GM23338 (cell line): ENCODE data around the gene LMBRD1. TPM values are rescaled to one million over a fixed set of nuclear protein-coding genes. Genes with fewer than 3 reads are reported as not detected.

ENCODE experiments used
- ATAC-seq: fragments of 200-7000 bp; cut with Tn5 transposase; 3 replicates; pipeline ENCODE4 v1.9.1; 2020
- DNase-seq: peaks from one replicate; pipeline ENCODE4 v3.0.0-alpha.2; 2015; ENCODE audit warnings: low spot score
- H2AFZ ChIP-seq: fragments of 200-600 bp; sonication (generic); 2 replicates; pipeline ENCODE4 v1.8.0; 2016; ENCODE audit warnings: antibody characterized with exemption, mild to moderate bottlenecking, moderate library complexity
- H3F3A ChIP-seq: fragments of 200-600 bp; sonication (generic); replicated peaks from 2 replicates; pipeline ENCODE4 v1.8.0; 2017; ENCODE audit warnings: antibody characterized with exemption, mixed run types, low read depth
- H3K27ac ChIP-seq: fragments of 200-600 bp; sonication (generic); 2 replicates; pipeline ENCODE4 v1.6.1; 2016; ENCODE audit warnings: low read depth
- H3K27me3 ChIP-seq: fragments of 200-600 bp; sonication (generic); 2 replicates; pipeline ENCODE4 v1.8.0; 2016; ENCODE audit warnings: mild to moderate bottlenecking, mixed run types, moderate library complexity; ENCODE audit not compliant: insufficient read depth
- H3K36me3 ChIP-seq: fragments of 200-600 bp; sonication (generic); 2 replicates; pipeline ENCODE4 v1.8.0; 2016; ENCODE audit warnings: mild to moderate bottlenecking; ENCODE audit not compliant: insufficient read depth
- H3K4me1 ChIP-seq: fragments of 200-600 bp; sonication (generic); 2 replicates; pipeline ENCODE4 v1.8.0; 2016; ENCODE audit warnings: mild to moderate bottlenecking, moderate library complexity; ENCODE audit not compliant: insufficient read depth
- H3K4me2 ChIP-seq: fragments of 200-600 bp; sonication (generic); 2 replicates; pipeline ENCODE4 v1.7.1; 2017; ENCODE audit warnings: mixed run types
- H3K4me3 ChIP-seq: fragments of 200-600 bp; sonication (generic); 2 replicates; pipeline ENCODE4 v1.6.1; 2016; ENCODE audit warnings: mixed run types
- H3K79me2 ChIP-seq: fragments of 200-600 bp; sonication (generic); replicated peaks from 2 replicates; pipeline ENCODE4 v1.8.0; 2017; ENCODE audit warnings: mild to moderate bottlenecking; ENCODE audit not compliant: insufficient read depth
- H3K9me2 ChIP-seq: fragments of 200-600 bp; sonication (generic); 2 replicates; pipeline ENCODE4 v1.8.0; 2017; ENCODE audit not compliant: insufficient read depth
- H4K20me1 ChIP-seq: fragments of 200-600 bp; sonication (generic); replicated peaks from 2 replicates; pipeline ENCODE4 v1.8.0; 2017; ENCODE audit warnings: mild to moderate bottlenecking; ENCODE audit not compliant: insufficient read depth
- H3K27ac Mint-ChIP-seq: 2 replicates; pipeline ENCODE4 v1.8.0; 2020; ENCODE audit warnings: inconsistent platforms, mild to moderate bottlenecking, moderate library complexity, mixed read lengths
- H3K27me3 Mint-ChIP-seq: 3 replicates; pipeline ENCODE4 v1.8.0; 2022; ENCODE audit warnings: low read depth, mild to moderate bottlenecking, moderate library complexity, mixed read lengths, inconsistent platforms; ENCODE audit not compliant: insufficient read depth, poor library complexity
- H3K36me3 Mint-ChIP-seq: 3 replicates; pipeline ENCODE4 v1.8.0; 2021; ENCODE audit warnings: low read depth, mild to moderate bottlenecking, inconsistent platforms, moderate library complexity, mixed read lengths
- H3K4me1 Mint-ChIP-seq: 3 replicates; pipeline ENCODE4 v1.8.0; 2020; ENCODE audit warnings: mild to moderate bottlenecking, inconsistent platforms, mixed read lengths
- H3K4me3 Mint-ChIP-seq: 3 replicates; pipeline ENCODE4 v1.8.0; 2021; ENCODE audit warnings: moderate library complexity, mild to moderate bottlenecking, inconsistent platforms, mixed read lengths
- H3K9me3 Mint-ChIP-seq: 3 replicates; pipeline ENCODE4 v1.8.0; 2020; ENCODE audit warnings: moderate library complexity, mild to moderate bottlenecking, inconsistent platforms, mixed read lengths
- CREB1 ChIP-seq: fragments of 250-450 bp; sonication (Bioruptor Pico); IDR thresholded peaks from 2 replicates; pipeline ENCODE4 v1.5.0; 2020; ENCODE audit warnings: low read depth, mild to moderate bottlenecking, moderate library complexity
- ETS1 ChIP-seq: IDR thresholded peaks from 2 replicates; pipeline ENCODE4 v1.6.1; 2016; ENCODE audit warnings: antibody characterized with exemption
- EZH2 ChIP-seq: fragments of 200-600 bp; sonication (generic); IDR thresholded peaks from one replicate; pipeline ENCODE4 v1.8.0; 2017; ENCODE audit warnings: antibody characterized with exemption, mild to moderate bottlenecking, low read depth; ENCODE audit not compliant: unreplicated experiment
- EZH2phosphoT487 ChIP-seq: fragments of 200-600 bp; sonication (generic); IDR thresholded peaks from one replicate; pipeline ENCODE4 v1.8.1; 2018; ENCODE audit warnings: antibody characterized with exemption; ENCODE audit not compliant: unreplicated experiment
- NANOG ChIP-seq: IDR thresholded peaks from 2 replicates; pipeline ENCODE4 v1.6.1; 2016; ENCODE audit warnings: antibody characterized with exemption, borderline replicate concordance
- ZNF114 ChIP-seq: fragments of 250-450 bp; sonication (Bioruptor Pico); IDR thresholded peaks from 2 replicates; pipeline ENCODE4 v1.5.0; 2020; ENCODE audit warnings: mild to moderate bottlenecking, moderate library complexity
- ZNF331 ChIP-seq: fragments of 250-450 bp; sonication (Bioruptor Pico); IDR thresholded peaks from 2 replicates; pipeline ENCODE4 v1.5.0; 2020; ENCODE audit warnings: low read depth, mild to moderate bottlenecking, moderate library complexity
- polyA plus RNA-seq: library from polyadenylated mRNA; unstranded; fragments of >200 nt; fragmentation: Nextera tagmentation; extraction: Ambion mirVana; gene quantifications from 2 replicates; pipeline ENCODE4 v1.2.1, GENCODE V29; 2016
- total RNA-seq: library from RNA; depleted of rRNA; stranded (reverse); fragments of >200 nt; shearing (Covaris generic); gene quantifications from 2 replicates; pipeline ENCODE4 v1.2.3, GENCODE V29; 2014
- TF ChIP-seq, protein P1 (sequence below): fragments of 250-450 bp; sonication (Bioruptor Pico); IDR thresholded peaks from 2 replicates; pipeline ENCODE4 v1.5.0; 2020; ENCODE audit warnings: mild to moderate bottlenecking, moderate library complexity
- TF ChIP-seq, protein P2 (sequence below): IDR thresholded peaks from one replicate; pipeline ENCODE4 v1.6.1; 2018; ENCODE audit warnings: antibody characterized with exemption; ENCODE audit not compliant: unreplicated experiment

The LMBRD1 gene
- total and polyA plus RNA-seq, 2 experiments from 2014 or later, result 20.3 to 21.0 TPM

GRCh38 chr6:69783108-69783507, 13.7 kb downstream of the LMBRD1 start:
- no peak for DNase-seq
- Histone ChIP-seq H3K4me3 (no peak overlapping the region), H3K9me2 (no peaks in the 10 kb centered on the region), H2AFZ (no peak overlapping the region), H3K27me3 (no peaks in the 10 kb centered on the region), H3K27ac (no peak overlapping the region), H3K4me2 (no peak overlapping the region), H3K79me2 (peaks cover 9% of the 10 kb centered on the region; the same call in 1 of the 2 replicates), H3K4me1 (no peaks in the 10 kb centered on the region), H4K20me1 (0 out of 2 replicates have a peak, but pooled peaks cover 3% of the 10 kb centered on the region), H3F3A (no peaks in the 10 kb centered on the region), H3K36me3 (no peaks in the 10 kb centered on the region)
- ATAC-seq, result no peak
- H3K27ac Mint-ChIP-seq, result no peak overlapping the region
- peaks cover 7% of the 10 kb centered on the region; the same call in 2 of the 3 replicates for H3K4me1 Mint-ChIP-seq
- H3K9me3 Mint-ChIP-seq, result no peaks in the 10 kb centered on the region
- H3K27me3 Mint-ChIP-seq, result no peaks in the 10 kb centered on the region
- TF ChIP-seq, protein P1, sequence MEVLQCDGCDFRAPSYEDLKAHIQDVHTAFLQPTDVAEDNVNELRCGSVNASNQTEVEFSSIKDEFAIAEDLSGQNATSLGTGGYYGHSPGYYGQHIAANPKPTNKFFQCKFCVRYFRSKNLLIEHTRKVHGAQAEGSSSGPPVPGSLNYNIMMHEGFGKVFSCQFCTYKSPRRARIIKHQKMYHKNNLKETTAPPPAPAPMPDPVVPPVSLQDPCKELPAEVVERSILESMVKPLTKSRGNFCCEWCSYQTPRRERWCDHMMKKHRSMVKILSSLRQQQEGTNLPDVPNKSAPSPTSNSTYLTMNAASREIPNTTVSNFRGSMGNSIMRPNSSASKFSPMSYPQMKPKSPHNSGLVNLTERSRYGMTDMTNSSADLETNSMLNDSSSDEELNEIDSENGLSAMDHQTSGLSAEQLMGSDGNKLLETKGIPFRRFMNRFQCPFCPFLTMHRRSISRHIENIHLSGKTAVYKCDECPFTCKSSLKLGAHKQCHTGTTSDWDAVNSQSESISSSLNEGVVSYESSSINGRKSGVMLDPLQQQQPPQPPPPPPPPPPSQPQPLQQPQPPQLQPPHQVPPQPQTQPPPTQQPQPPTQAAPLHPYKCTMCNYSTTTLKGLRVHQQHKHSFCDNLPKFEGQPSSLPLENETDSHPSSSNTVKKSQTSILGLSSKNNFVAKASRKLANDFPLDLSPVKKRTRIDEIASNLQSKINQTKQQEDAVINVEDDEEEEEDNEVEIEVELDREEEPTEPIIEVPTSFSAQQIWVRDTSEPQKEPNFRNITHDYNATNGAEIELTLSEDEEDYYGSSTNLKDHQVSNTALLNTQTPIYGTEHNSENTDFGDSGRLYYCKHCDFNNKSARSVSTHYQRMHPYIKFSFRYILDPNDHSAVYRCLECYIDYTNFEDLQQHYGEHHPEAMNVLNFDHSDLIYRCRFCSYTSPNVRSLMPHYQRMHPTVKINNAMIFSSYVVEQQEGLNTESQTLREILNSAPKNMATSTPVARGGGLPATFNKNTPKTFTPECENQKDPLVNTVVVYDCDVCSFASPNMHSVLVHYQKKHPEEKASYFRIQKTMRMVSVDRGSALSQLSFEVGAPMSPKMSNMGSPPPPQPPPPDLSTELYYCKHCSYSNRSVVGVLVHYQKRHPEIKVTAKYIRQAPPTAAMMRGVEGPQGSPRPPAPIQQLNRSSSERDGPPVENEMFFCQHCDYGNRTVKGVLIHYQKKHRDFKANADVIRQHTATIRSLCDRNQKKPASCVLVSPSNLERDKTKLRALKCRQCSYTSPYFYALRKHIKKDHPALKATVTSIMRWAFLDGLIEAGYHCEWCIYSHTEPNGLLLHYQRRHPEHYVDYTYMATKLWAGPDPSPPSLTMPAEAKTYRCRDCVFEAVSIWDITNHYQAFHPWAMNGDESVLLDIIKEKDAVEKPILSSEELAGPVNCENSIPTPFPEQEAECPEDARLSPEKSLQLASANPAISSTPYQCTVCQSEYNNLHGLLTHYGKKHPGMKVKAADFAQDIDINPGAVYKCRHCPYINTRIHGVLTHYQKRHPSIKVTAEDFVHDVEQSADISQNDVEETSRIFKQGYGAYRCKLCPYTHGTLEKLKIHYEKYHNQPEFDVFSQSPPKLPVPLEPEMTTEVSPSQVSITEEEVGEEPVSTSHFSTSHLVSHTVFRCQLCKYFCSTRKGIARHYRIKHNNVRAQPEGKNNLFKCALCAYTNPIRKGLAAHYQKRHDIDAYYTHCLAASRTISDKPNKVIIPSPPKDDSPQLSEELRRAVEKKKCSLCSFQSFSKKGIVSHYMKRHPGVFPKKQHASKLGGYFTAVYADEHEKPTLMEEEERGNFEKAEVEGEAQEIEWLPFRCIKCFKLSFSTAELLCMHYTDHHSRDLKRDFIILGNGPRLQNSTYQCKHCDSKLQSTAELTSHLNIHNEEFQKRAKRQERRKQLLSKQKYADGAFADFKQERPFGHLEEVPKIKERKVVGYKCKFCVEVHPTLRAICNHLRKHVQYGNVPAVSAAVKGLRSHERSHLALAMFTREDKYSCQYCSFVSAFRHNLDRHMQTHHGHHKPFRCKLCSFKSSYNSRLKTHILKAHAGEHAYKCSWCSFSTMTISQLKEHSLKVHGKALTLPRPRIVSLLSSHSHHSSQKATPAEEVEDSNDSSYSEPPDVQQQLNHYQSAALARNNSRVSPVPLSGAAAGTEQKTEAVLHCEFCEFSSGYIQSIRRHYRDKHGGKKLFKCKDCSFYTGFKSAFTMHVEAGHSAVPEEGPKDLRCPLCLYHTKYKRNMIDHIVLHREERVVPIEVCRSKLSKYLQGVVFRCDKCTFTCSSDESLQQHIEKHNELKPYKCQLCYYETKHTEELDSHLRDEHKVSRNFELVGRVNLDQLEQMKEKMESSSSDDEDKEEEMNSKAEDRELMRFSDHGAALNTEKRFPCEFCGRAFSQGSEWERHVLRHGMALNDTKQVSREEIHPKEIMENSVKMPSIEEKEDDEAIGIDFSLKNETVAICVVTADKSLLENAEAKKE, result no peak
- TF ChIP-seq EZH2, result no peak
- no peak for TF ChIP-seq ZNF114 (CRISPR knock-in tag)
- no peak for TF ChIP-seq ETS1
- TF ChIP-seq, protein P2, sequence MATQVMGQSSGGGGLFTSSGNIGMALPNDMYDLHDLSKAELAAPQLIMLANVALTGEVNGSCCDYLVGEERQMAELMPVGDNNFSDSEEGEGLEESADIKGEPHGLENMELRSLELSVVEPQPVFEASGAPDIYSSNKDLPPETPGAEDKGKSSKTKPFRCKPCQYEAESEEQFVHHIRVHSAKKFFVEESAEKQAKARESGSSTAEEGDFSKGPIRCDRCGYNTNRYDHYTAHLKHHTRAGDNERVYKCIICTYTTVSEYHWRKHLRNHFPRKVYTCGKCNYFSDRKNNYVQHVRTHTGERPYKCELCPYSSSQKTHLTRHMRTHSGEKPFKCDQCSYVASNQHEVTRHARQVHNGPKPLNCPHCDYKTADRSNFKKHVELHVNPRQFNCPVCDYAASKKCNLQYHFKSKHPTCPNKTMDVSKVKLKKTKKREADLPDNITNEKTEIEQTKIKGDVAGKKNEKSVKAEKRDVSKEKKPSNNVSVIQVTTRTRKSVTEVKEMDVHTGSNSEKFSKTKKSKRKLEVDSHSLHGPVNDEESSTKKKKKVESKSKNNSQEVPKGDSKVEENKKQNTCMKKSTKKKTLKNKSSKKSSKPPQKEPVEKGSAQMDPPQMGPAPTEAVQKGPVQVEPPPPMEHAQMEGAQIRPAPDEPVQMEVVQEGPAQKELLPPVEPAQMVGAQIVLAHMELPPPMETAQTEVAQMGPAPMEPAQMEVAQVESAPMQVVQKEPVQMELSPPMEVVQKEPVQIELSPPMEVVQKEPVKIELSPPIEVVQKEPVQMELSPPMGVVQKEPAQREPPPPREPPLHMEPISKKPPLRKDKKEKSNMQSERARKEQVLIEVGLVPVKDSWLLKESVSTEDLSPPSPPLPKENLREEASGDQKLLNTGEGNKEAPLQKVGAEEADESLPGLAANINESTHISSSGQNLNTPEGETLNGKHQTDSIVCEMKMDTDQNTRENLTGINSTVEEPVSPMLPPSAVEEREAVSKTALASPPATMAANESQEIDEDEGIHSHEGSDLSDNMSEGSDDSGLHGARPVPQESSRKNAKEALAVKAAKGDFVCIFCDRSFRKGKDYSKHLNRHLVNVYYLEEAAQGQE, result no peak
- no peak for TF ChIP-seq ZNF331 (CRISPR knock-in tag)
- no peak for TF ChIP-seq NANOG
- no peak for TF ChIP-seq EZH2phosphoT487
- TF ChIP-seq CREB1 (CRISPR knock-in tag), result no peak
- H3K36me3 Mint-ChIP-seq, result peaks cover 3% of the 10 kb centered on the region; the same call in 1 of the 3 replicates
- H3K4me3 Mint-ChIP-seq, result no peak overlapping the region
